ENCODE results near the gene INSRR. TPM values are rescaled to one million over a fixed set of nuclear protein-coding genes. Genes with fewer than 3 reads are reported as not detected.

The INSRR gene
- total RNA-seq, 1 donor from 2014 or later: not detected

- TF ChIP-seq CTCF (IDR thresholded peaks at IDR 0.05; ENCODE audit: insufficient read depth, low read length, poor library complexity, severe bottlenecking): peak; percentile 91
- no peaks in the 10 kb centered on the region for H3K36me3 ChIP-seq (ENCODE audit: control insufficient read depth, insufficient read depth, low read length)
- DNase-seq (ENCODE audit: low read depth): peak; percentile 59
- no peak overlapping the region for H3K4me3 ChIP-seq (ENCODE audit: low read depth, low read length)
- peaks cover 15% of the 10 kb centered on the region for H3K27me3 ChIP-seq (ENCODE audit: control insufficient read depth, insufficient read depth, low read length)
Observed at GRCh38 chr1:156892190-156893047, 33.5 kb upstream of the INSRR start.

- peak; percentile 44 for DNase-seq (ENCODE audit: low read depth)
- Histone ChIP-seq H3K36me3 (ENCODE audit: control insufficient read depth, insufficient read depth, low read length) (no peaks in the 10 kb centered on the region), H3K4me3 (ENCODE audit: low read depth, low read length) (no peak overlapping the region)
Observed at GRCh38 chr1:156889802-156890580, 31.1 kb upstream of the INSRR start.

GRCh38 chr1:156887734-156888133 is 28.8 kb upstream of the INSRR start:
- TF ChIP-seq CTCF (IDR thresholded peaks at IDR 0.05; ENCODE audit: insufficient read depth, low read length, poor library complexity, severe bottlenecking): no peak
- DNase-seq (ENCODE audit: low read depth): no peak
- Histone ChIP-seq H3K4me3 (ENCODE audit: low read depth, low read length) (no peak overlapping the region), H3K36me3 (ENCODE audit: control insufficient read depth, insufficient read depth, low read length) (no peaks in the 10 kb centered on the region), H3K27me3 (ENCODE audit: control insufficient read depth, insufficient read depth, low read length) (peaks cover 32% of the 10 kb centered on the region)

More at GRCh38 chr1:156889802-156890580, 31.1 kb upstream of the INSRR start:
- H3K27me3 ChIP-seq (ENCODE audit: control insufficient read depth, insufficient read depth, low read length): peaks cover 22% of the 10 kb centered on the region
- TF ChIP-seq CTCF (IDR thresholded peaks at IDR 0.05; ENCODE audit: insufficient read depth, low read length, poor library complexity, severe bottlenecking): peak; percentile 90

- Histone ChIP-seq H3K27me3 (ENCODE audit: control insufficient read depth, insufficient read depth, low read length) (peaks cover 32% of the 10 kb centered on the region), H3K4me3 (ENCODE audit: low read depth, low read length) (no peak overlapping the region), H3K36me3 (ENCODE audit: control insufficient read depth, insufficient read depth, low read length) (no peaks in the 10 kb centered on the region)
- TF ChIP-seq CTCF (IDR thresholded peaks at IDR 0.05; ENCODE audit: insufficient read depth, low read length, poor library complexity, severe bottlenecking): no peak
- DNase-seq (ENCODE audit: low read depth): no peak
Observed at GRCh38 chr1:156887317-156887716, 28.4 kb upstream of the INSRR start.

GRCh38 chr1:156886583-156887281 is 27.8 kb upstream of the INSRR start:
- no peaks in the 10 kb centered on the region for H3K36me3 ChIP-seq (ENCODE audit: control insufficient read depth, insufficient read depth, low read length)
- TF ChIP-seq CTCF (IDR thresholded peaks at IDR 0.05; ENCODE audit: insufficient read depth, low read length, poor library complexity, severe bottlenecking): no peak
- no peak overlapping the region for H3K4me3 ChIP-seq (ENCODE audit: low read depth, low read length)
- DNase-seq (ENCODE audit: low read depth): no peak
- peaks cover 31% of the 10 kb centered on the region for H3K27me3 ChIP-seq (ENCODE audit: control insufficient read depth, insufficient read depth, low read length)

Measured in kidney epithelial cell (primary cell).